Measurements from ENCODE around the gene PSMA7. TPM values are rescaled to one million over a fixed set of nuclear protein-coding genes. Genes with fewer than 3 reads are reported as not detected.
A peak's percentile ranks its signal among the peaks of the same experiment; 100 is the strongest.

Gene PSMA7
- total RNA-seq, 1 donor from 2014 or later = 371 TPM

- DNase-seq (ENCODE audit: low read depth) = no peak
Measured at GRCh38 chr20:62096421-62097380, 46.5 kb downstream of the PSMA7 start.

GRCh38 chr20:62089393-62089792 lies 53.8 kb downstream of the PSMA7 start:
- DNase-seq (ENCODE audit: low read depth) = no peak

DNA sequence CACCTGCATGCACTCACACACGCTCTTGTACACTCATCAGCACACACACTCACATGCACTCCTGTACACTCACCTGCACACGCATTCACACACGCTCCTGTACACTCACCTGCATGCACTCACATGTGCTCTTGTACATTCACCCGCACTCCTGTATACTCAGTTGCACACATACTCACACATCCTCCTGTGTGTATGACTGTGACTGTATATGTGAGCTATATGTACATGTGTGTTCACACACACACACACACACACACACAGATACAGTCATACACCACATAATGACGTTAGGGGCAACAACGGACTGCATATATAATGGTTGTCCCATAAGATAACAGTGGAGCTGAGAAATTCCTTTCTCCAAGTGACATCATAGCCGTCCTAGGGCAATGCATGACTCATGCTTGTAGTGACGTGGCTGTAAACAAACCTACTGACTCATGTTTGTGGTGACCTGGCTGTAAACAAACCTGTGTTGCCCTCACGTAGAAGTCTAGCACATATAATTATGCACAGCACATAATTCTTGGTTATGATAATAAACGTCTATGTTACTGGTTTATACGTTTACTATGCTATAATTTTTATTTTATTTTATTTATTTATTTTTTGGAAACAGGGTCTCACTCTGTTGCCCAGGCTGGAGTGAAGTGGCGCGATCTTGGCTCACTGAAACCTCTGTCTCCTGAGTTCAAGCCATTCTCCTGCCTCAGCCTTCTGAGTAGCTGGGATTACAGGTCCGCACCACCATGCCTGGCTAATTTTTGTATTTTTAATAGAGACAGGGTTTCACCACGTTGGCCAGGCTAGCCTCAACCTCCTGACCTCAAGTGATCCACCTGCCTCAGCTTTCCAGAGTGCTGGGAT lies 54.7 kb downstream of the PSMA7 start:
- DNase-seq (ENCODE audit: low read depth) = peak; percentile 67

- no peak for DNase-seq (ENCODE audit: low read depth)
Measured at GRCh38 chr20:62087632-62088031, 55.6 kb downstream of the PSMA7 start.

DNA sequence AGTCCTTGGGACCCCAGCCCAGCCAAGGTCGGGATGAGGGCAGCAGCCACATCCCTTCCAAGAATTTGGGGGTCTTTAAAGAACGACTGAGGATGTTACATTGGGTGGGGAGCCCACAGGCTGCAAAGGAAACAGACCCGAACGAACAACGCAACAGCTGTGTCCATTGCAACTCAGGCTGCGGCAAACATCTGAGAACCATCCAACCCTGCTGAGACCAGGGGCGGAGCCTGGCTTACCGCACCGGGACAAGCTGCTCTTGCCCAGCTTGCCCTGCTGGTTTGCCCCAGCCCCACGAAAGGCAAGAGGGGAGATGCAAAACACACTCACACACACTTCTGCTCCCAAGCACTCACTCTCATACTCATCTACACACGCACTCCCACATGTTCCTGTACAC lies 56.0 kb downstream of the PSMA7 start:
- DNase-seq (ENCODE audit: low read depth) = peak; percentile 63

Other genes with a start within 250 kb of the PSMA7 start
- 6.4 and 7.8 TPM in 2 replicates for gene TAF4, start 77.5 kb downstream of the PSMA7 start, total RNA-seq
- gene LSM14B, start 20.9 kb downstream of the PSMA7 start, total RNA-seq = 84.8 and 93.7 TPM in 2 replicates
- 19.3 and 22.6 TPM in 2 replicates for gene SS18L1, start 375 bp upstream of the PSMA7 start, total RNA-seq
- gene MTG2, start 39.6 kb upstream of the PSMA7 start, total RNA-seq = 35.1 and 39.5 TPM in 2 replicates
- 0.08 TPM in 1 of 2 replicates, not detected in the other for gene HRH3, start 76.9 kb upstream of the PSMA7 start, total RNA-seq
- 24.5 and 30.2 TPM in 2 replicates for gene OSBPL2, start 95.1 kb upstream of the PSMA7 start, total RNA-seq
- 144 and 156 TPM in 2 replicates for gene ADRM1, start 159.6 kb upstream of the PSMA7 start, total RNA-seq
- gene LAMA5, start 223.9 kb upstream of the PSMA7 start, total RNA-seq = 90.5 and 173 TPM in 2 replicates
- 610 and 2,016 TPM in 2 replicates for gene RPS21, start 243.7 kb upstream of the PSMA7 start, total RNA-seq